Astrocyte (in vitro differentiated cells and primary cell): ENCODE data around the gene TCAF1. TPM values are rescaled to one million over a fixed set of nuclear protein-coding genes. Genes with fewer than 3 reads are reported as not detected.

Source experiments
- DNase-seq: peaks from one replicate; pipeline ENCODE4 v3.0.0-alpha.2; 2010; ENCODE audit warnings: low read depth
- FAIRE-seq: peaks from 2 replicates; lab custom pipeline; 2011; peaks lifted over from hg19 to GRCh38; lab: Jason Lieb, UNC
- H2AFZ ChIP-seq: 2 replicates; pipeline ENCODE4 v1.6.0; 2012; ENCODE audit warnings: low read depth, low read length, inconsistent platforms
- H3K27ac ChIP-seq: 2 replicates; pipeline ENCODE4 v1.5.1; 2011; ENCODE audit warnings: low read depth, low read length, inconsistent platforms
- H3K27me3 ChIP-seq: 2 replicates; pipeline ENCODE4 v1.6.0; 2011; ENCODE audit warnings: low read length, inconsistent platforms; ENCODE audit not compliant: insufficient read depth
- H3K36me3 ChIP-seq: 2 replicates; pipeline ENCODE4 v1.5.1; 2011; ENCODE audit warnings: low read length, inconsistent platforms; ENCODE audit not compliant: insufficient read depth
- H3K4me1 ChIP-seq: 2 replicates; pipeline ENCODE4 v1.5.1; 2011; ENCODE audit warnings: low read length, inconsistent platforms; ENCODE audit not compliant: insufficient read depth
- H3K4me2 ChIP-seq: 2 replicates; pipeline ENCODE4 v1.6.0; 2012; ENCODE audit warnings: low read length, inconsistent platforms
- H3K4me3 ChIP-seq: 2 replicates; pipeline ENCODE4 v1.5.1; 2011; ENCODE audit warnings: low read depth, mild to moderate bottlenecking, low read length, inconsistent platforms; ENCODE audit not compliant: insufficient read depth
- H3K79me2 ChIP-seq: 2 replicates; pipeline ENCODE4 v1.6.0; 2012; ENCODE audit warnings: mild to moderate bottlenecking, low read length, inconsistent platforms; ENCODE audit not compliant: insufficient read depth
- H3K9ac ChIP-seq: 2 replicates; pipeline ENCODE4 v1.6.0; 2012; ENCODE audit warnings: mild to moderate bottlenecking, low read length, inconsistent platforms
- H3K9me3 ChIP-seq: 2 replicates; pipeline ENCODE4 v1.5.1; 2012; ENCODE audit warnings: low read depth, mild to moderate bottlenecking, low read length, inconsistent platforms; ENCODE audit not compliant: insufficient read depth
- H4K20me1 ChIP-seq: 2 replicates; pipeline ENCODE4 v1.6.0; 2012; ENCODE audit warnings: low read length, inconsistent platforms; ENCODE audit not compliant: insufficient read depth
- H3K27ac Mint-ChIP-seq: one replicate; pipeline ENCODE4 v1.8.0; 2021; ENCODE audit warnings: mild to moderate bottlenecking, mixed read lengths; ENCODE audit not compliant: unreplicated experiment
- H3K27me3 Mint-ChIP-seq: one replicate; pipeline ENCODE4 v1.8.0; 2021; ENCODE audit warnings: low read depth, mixed read lengths; ENCODE audit not compliant: unreplicated experiment
- H3K36me3 Mint-ChIP-seq: one replicate; pipeline ENCODE4 v1.8.0; 2021; ENCODE audit warnings: low read depth, mixed read lengths; ENCODE audit not compliant: unreplicated experiment
- H3K4me1 Mint-ChIP-seq: one replicate; pipeline ENCODE4 v1.8.0; 2021; ENCODE audit warnings: low read depth, mixed read lengths; ENCODE audit not compliant: unreplicated experiment
- H3K4me3 Mint-ChIP-seq: one replicate; pipeline ENCODE4 v1.8.0; 2021; ENCODE audit warnings: mild to moderate bottlenecking, moderate library complexity, mixed read lengths; ENCODE audit not compliant: unreplicated experiment
- H3K9me3 Mint-ChIP-seq: one replicate; pipeline ENCODE4 v1.8.0; 2021; ENCODE audit warnings: mild to moderate bottlenecking, mixed read lengths; ENCODE audit not compliant: unreplicated experiment
- CTCF ChIP-seq: IDR thresholded peaks from 2 replicates; pipeline ENCODE4 v1.5.1; 2011; ENCODE audit warnings: low read depth, mild to moderate bottlenecking, inconsistent platforms, low read length, moderate library complexity; ENCODE audit not compliant: insufficient read depth
- EZH2 ChIP-seq: IDR thresholded peaks from 2 replicates; pipeline ENCODE4 v1.6.1; 2012; ENCODE audit warnings: mild to moderate bottlenecking, low read length, inconsistent platforms; ENCODE audit not compliant: insufficient read depth
- total RNA-seq: library from RNA; stranded (reverse); gene quantifications from 2 replicates; pipeline ENCODE4 v1.2.1, GENCODE V29; 2021

TCAF1 gene
- total RNA-seq, 1 donor from 2014 or later, result 90.8 TPM

GRCh38 chr7:143947111-143947510 lies 45.1 kb upstream of the TCAF1 start:
- Histone ChIP-seq H3K27ac (no peak overlapping the region), H3K27me3 (no peaks in the 10 kb centered on the region), H3K4me3 (no peak overlapping the region), H3K9me3 (no peaks in the 10 kb centered on the region), H3K4me1 (no peaks in the 10 kb centered on the region), H3K9ac (no peak overlapping the region), H2AFZ (no peak overlapping the region), H4K20me1 (no peaks in the 10 kb centered on the region), H3K36me3 (no peaks in the 10 kb centered on the region), H3K79me2 (no peaks in the 10 kb centered on the region), H3K4me2 (no peak overlapping the region)
- H3K27me3 Mint-ChIP-seq, result no peaks in the 10 kb centered on the region
- FAIRE-seq, result no peak
- H3K36me3 Mint-ChIP-seq, result no peaks in the 10 kb centered on the region
- no peak overlapping the region for H3K4me3 Mint-ChIP-seq
- no peak for TF ChIP-seq EZH2
- H3K4me1 Mint-ChIP-seq, result no peaks in the 10 kb centered on the region
- no peak overlapping the region for H3K27ac Mint-ChIP-seq
- no peak for DNase-seq
- H3K9me3 Mint-ChIP-seq, result no peaks in the 10 kb centered on the region

GRCh38 chr7:143945423-143945822 lies 43.4 kb upstream of the TCAF1 start:
- TF ChIP-seq CTCF, result no peak
- TF ChIP-seq EZH2, result no peak
- Histone ChIP-seq H2AFZ (no peak overlapping the region), H3K27ac (no peak overlapping the region), H3K4me2 (no peak overlapping the region), H3K9me3 (no peaks in the 10 kb centered on the region), H3K27me3 (no peaks in the 10 kb centered on the region), H3K9ac (no peak overlapping the region), H3K36me3 (no peaks in the 10 kb centered on the region), H4K20me1 (no peaks in the 10 kb centered on the region), H3K4me1 (no peaks in the 10 kb centered on the region), H3K4me3 (no peak overlapping the region), H3K79me2 (no peaks in the 10 kb centered on the region)
- FAIRE-seq (no peak), DNase-seq (no peak)
- Mint-ChIP-seq H3K4me1 (peaks cover 2% of the 10 kb centered on the region), H3K27me3 (no peaks in the 10 kb centered on the region), H3K36me3 (no peaks in the 10 kb centered on the region), H3K4me3 (no peak overlapping the region), H3K9me3 (no peaks in the 10 kb centered on the region), H3K27ac (no peak overlapping the region)

GRCh38 chr7:143938379-143939243 lies 36.6 kb upstream of the TCAF1 start:
- H3K27me3 ChIP-seq, result no peaks in the 10 kb centered on the region
- H3K36me3 ChIP-seq, result no peaks in the 10 kb centered on the region
- no peaks in the 10 kb centered on the region for H3K4me1 ChIP-seq
- no peak overlapping the region for H3K4me2 ChIP-seq
- peaks cover 5% of the 10 kb centered on the region for H3K9me3 ChIP-seq
- H3K9me3 Mint-ChIP-seq, result no peaks in the 10 kb centered on the region
- TF ChIP-seq EZH2, result no peak
- no peak for TF ChIP-seq CTCF
- no peak overlapping the region for H3K27ac ChIP-seq
- peaks cover 1% of the 10 kb centered on the region for H3K36me3 Mint-ChIP-seq
- DNase-seq (no peak), FAIRE-seq (no peak)
- no peak overlapping the region for H2AFZ ChIP-seq
- no peaks in the 10 kb centered on the region for H3K79me2 ChIP-seq
- H3K4me1 Mint-ChIP-seq, result peaks cover 13% of the 10 kb centered on the region
- H3K4me3 Mint-ChIP-seq, result no peak overlapping the region
- no peak overlapping the region for H3K4me3 ChIP-seq
- H3K27ac Mint-ChIP-seq, result no peak overlapping the region
- H3K9ac ChIP-seq, result no peak overlapping the region
- H3K27me3 Mint-ChIP-seq, result no peaks in the 10 kb centered on the region
- no peaks in the 10 kb centered on the region for H4K20me1 ChIP-seq
